HEK293 (cell line): ENCODE data around the gene DPRX.

Experiments used
- CTCF ChIP-seq: fragments of 450-650 bp; formaldehyde crosslinking; IDR thresholded peaks from 2 replicates; pipeline ENCODE4 v1.5.1; 2016; ENCODE audit warnings: missing biosample characterization, missing genetic modification characterization
- GFI1B ChIP-seq: fragments of 450-650 bp; formaldehyde crosslinking; IDR thresholded peaks from 2 replicates; pipeline ENCODE4 v1.5.1; 2016; ENCODE audit warnings: missing biosample characterization, missing genetic modification characterization
- PRDM1 ChIP-seq: fragments of 450-650 bp; formaldehyde crosslinking; IDR thresholded peaks from 2 replicates; pipeline ENCODE4; 2016; ENCODE audit warnings: missing biosample characterization, missing genetic modification characterization
- RBAK ChIP-seq: fragments of 450-650 bp; formaldehyde crosslinking; IDR thresholded peaks from 2 replicates; pipeline ENCODE4 v1.5.1; 2016; ENCODE audit warnings: missing biosample characterization, missing genetic modification characterization
- REST ChIP-seq: fragments of 450-650 bp; formaldehyde crosslinking; IDR thresholded peaks from 2 replicates; pipeline ENCODE4 v1.5.1; 2016; ENCODE audit warnings: missing biosample characterization, missing genetic modification characterization
- SP2 ChIP-seq: fragments of 450-650 bp; formaldehyde crosslinking; IDR thresholded peaks from 2 replicates; pipeline ENCODE4 v1.5.1; 2016; ENCODE audit warnings: missing biosample characterization, missing genetic modification characterization
- TCF7L2 ChIP-seq: IDR thresholded peaks from 2 replicates; pipeline ENCODE4 v1.6.1; 2011; ENCODE audit warnings: low read depth, mild to moderate bottlenecking, inconsistent platforms, low read length, moderate library complexity, borderline replicate concordance
- ZBTB21 ChIP-seq: fragments of 450-650 bp; formaldehyde crosslinking; IDR thresholded peaks from 2 replicates; pipeline ENCODE4 v1.5.1; 2017; ENCODE audit warnings: missing biosample characterization, missing genetic modification characterization
- ZNF155 ChIP-seq: fragments of 450-650 bp; formaldehyde crosslinking; IDR thresholded peaks from 2 replicates; pipeline ENCODE4 v1.5.1; 2016; ENCODE audit warnings: missing biosample characterization, missing genetic modification characterization
- ZNF274 ChIP-seq, 2 experiments: fragments of 200-500 bp in 1 of 2; fragments of 450-650 bp in 1 of 2; sonication (Bioruptor generic) in 1 of 2; formaldehyde crosslinking in 1 of 2; IDR thresholded peaks; 2 replicates each; pipeline versions ENCODE4 v1.5.1 to v1.6.1; 2014 to 2016; ENCODE audit warnings: borderline replicate concordance in 1 of 2, inconsistent platforms in 1 of 2, low read length in 1 of 2, missing biosample characterization in 1 of 2, missing genetic modification characterization in 1 of 2
- ZNF280D ChIP-seq: fragments of 450-650 bp; formaldehyde crosslinking; IDR thresholded peaks from 2 replicates; pipeline ENCODE4 v1.5.1; 2016; ENCODE audit warnings: missing biosample characterization, missing genetic modification characterization
- ZNF560 ChIP-seq: fragments of 450-650 bp; formaldehyde crosslinking; IDR thresholded peaks from 2 replicates; pipeline ENCODE4 v1.5.1; 2017; ENCODE audit warnings: missing biosample characterization, missing genetic modification characterization, borderline replicate concordance
- ZNF785 ChIP-seq: fragments of 450-650 bp; formaldehyde crosslinking; IDR thresholded peaks from 2 replicates; pipeline ENCODE4 v1.5.1; 2016; ENCODE audit warnings: missing biosample characterization, missing genetic modification characterization
- ZNF830 ChIP-seq: fragments of 450-650 bp; IDR thresholded peaks from 2 replicates; pipeline ENCODE4 v1.5.0; 2018; ENCODE audit warnings: missing biosample characterization, missing genetic modification characterization, low read depth, mild to moderate bottlenecking, moderate library complexity

DNA sequence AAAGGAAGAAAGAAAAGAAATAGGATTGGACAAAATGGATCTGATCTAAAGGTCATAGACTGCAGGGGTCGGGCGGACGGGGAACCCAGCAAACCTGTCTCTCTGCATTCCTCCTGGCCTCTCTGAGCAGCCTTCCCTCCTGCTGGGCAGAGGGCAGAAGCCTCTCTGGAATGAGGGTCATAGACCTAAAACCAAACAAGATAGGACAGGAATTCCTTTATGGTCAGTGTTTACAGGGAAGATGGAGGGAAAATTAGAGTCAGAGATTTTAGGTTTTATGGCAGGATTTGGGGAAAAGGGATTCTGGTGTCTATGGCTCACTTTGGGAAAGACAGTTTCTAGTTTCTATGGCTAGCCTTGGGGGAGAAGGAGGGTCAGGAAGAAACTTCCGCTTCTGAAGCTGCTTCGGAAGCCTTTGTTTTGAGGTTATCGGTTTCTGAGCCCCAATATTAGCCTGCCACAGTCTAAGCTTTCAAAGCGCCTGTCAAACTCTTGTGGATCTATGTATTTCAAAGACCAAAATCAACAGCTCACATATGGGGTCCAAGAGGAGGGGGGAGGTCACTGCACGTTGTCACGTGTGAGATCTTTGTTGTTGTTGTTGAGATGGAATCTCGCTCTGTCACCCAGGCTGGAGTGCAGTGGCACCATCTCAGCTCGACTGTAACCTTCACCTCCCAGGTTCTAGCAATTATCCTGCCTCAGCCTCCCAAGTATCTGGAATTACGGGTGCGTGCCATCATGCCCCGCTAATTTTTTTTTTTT is 18.9 kb upstream of the DPRX start:
- no peak for TF ChIP-seq ZNF274 (IDR thresholded peaks at IDR 0.05; ENCODE audit: low read length)
- no peak for TF ChIP-seq ZNF274 (tag by site-specific recombination; IDR thresholded peaks at IDR 0.05; ENCODE audit: borderline replicate concordance)
- TF ChIP-seq CTCF (tag by site-specific recombination), result no peak
- TF ChIP-seq RBAK (tag by site-specific recombination), result no peak
- no peak for TF ChIP-seq TCF7L2
- no peak for TF ChIP-seq REST
- TF ChIP-seq ZNF560, result no peak
- TF ChIP-seq ZNF830 (tag by site-specific recombination), result no peak
- no peak for TF ChIP-seq ZNF155 (tag by site-specific recombination)
- TF ChIP-seq SP2 (tag by site-specific recombination), result no peak
- TF ChIP-seq ZNF785 (tag by site-specific recombination), result no peak
- no peak for TF ChIP-seq GFI1B (tag by site-specific recombination)
- no peak for TF ChIP-seq ZBTB21 (tag by site-specific recombination)
- no peak for TF ChIP-seq PRDM1
- no peak for TF ChIP-seq ZNF280D (tag by site-specific recombination)
